CD14-positive monocyte (primary cell): ENCODE data around the gene SIPA1L3. TPM values are rescaled to one million over a fixed set of nuclear protein-coding genes. Genes with fewer than 3 reads are reported as not detected.

Experiments
- DNase-seq, 3 donors: peaks; one replicate each; pipeline ENCODE4 v3.0.0-alpha.2; 2011 to 2022
- H2AFZ ChIP-seq: 2 replicates; pipeline ENCODE4 v1.6.0; 2012; ENCODE audit warnings: mild to moderate bottlenecking, low read depth, low read length, inconsistent platforms; ENCODE audit not compliant: insufficient read depth, poor library complexity, severe bottlenecking
- H3K27ac ChIP-seq, 2 donors: 1 replicate in 1 of 2; 2 replicates in 1 of 2; pipeline ENCODE4 v1.5.1; 2012 to 2013; ENCODE audit warnings: low read length in 2 of 2, control low read depth in 1 of 2, inconsistent platforms in 1 of 2, low read depth in 1 of 2, mild to moderate bottlenecking in 1 of 2
- H3K27me3 ChIP-seq, 2 donors: one replicate each; pipeline versions ENCODE4 v1.6.0 to v1.6.1; 2011 to 2013; ENCODE audit warnings: low read length in 2 of 2; ENCODE audit not compliant: control insufficient read depth in 2 of 2, insufficient read depth in 2 of 2
- H3K36me3 ChIP-seq, 2 donors: replicated peaks in 1 of 2; 1 replicate in 1 of 2; 2 replicates in 1 of 2; pipeline versions ENCODE4 v1.5.1 to v1.6.1; 2012 to 2013; ENCODE audit warnings: low read length in 2 of 2, control low read depth in 1 of 2, inconsistent platforms in 1 of 2, mild to moderate bottlenecking in 1 of 2; ENCODE audit not compliant: insufficient read depth in 2 of 2, control insufficient read depth in 1 of 2
- H3K4me1 ChIP-seq, 2 donors: 1 replicate in 1 of 2; 2 replicates in 1 of 2; pipeline versions ENCODE4 v1.5.1 to v1.6.1; 2012 to 2013; ENCODE audit warnings: low read length in 2 of 2, control low read depth in 1 of 2, inconsistent platforms in 1 of 2, mild to moderate bottlenecking in 1 of 2, moderate library complexity in 1 of 2; ENCODE audit not compliant: insufficient read depth in 2 of 2, control insufficient read depth in 1 of 2
- H3K4me2 ChIP-seq: replicated peaks from 2 replicates; pipeline ENCODE3; 2012; ENCODE audit warnings: low read length, moderate library complexity, mild to moderate bottlenecking; ENCODE audit not compliant: poor library complexity, severe bottlenecking; ENCODE audit errors: extremely low read depth
- H3K4me3 ChIP-seq, 3 experiments: fragments of 200-600 bp in 1 of 3; sonication (generic) in 1 of 3; replicated peaks in 1 of 3; 1 replicate in 2 of 3; 2 replicates in 1 of 3; pipeline ENCODE4 v1.5.1; 2011 to 2013; ENCODE audit warnings: low read length in 3 of 3, mild to moderate bottlenecking in 3 of 3, control low read depth in 2 of 3, low read depth in 2 of 3, inconsistent platforms in 1 of 3, moderate library complexity in 1 of 3
- H3K79me2 ChIP-seq: 2 replicates; pipeline ENCODE4 v1.6.0; 2012; ENCODE audit warnings: mild to moderate bottlenecking, control low read depth, inconsistent platforms, low read length, moderate library complexity; ENCODE audit not compliant: insufficient read depth
- H3K9ac ChIP-seq: 2 replicates; pipeline ENCODE4 v1.6.0; 2017; ENCODE audit warnings: low read length, mild to moderate bottlenecking; ENCODE audit not compliant: insufficient read depth, poor library complexity, severe bottlenecking
- H3K9me3 ChIP-seq, 2 donors: replicated peaks in 1 of 2; 1 replicate in 1 of 2; 2 replicates in 1 of 2; pipeline versions ENCODE4 v1.5.1 to v1.6.1; 2012 to 2013; ENCODE audit warnings: low read length in 2 of 2, control low read depth in 1 of 2; ENCODE audit not compliant: control insufficient read depth in 1 of 2, insufficient read depth in 1 of 2
- H4K20me1 ChIP-seq: 2 replicates; pipeline ENCODE4 v1.6.0; 2012; ENCODE audit warnings: mild to moderate bottlenecking, low read length, control low read depth, moderate library complexity; ENCODE audit not compliant: insufficient read depth
- H3K27ac Mint-ChIP-seq, 7 donors: one replicate each; pipeline ENCODE4 v1.8.0; 2020; ENCODE audit warnings: mild to moderate bottlenecking in 7 of 7, mixed read lengths in 7 of 7, moderate library complexity in 6 of 7, inconsistent platforms in 2 of 7
- H3K27me3 Mint-ChIP-seq, 3 donors: one replicate each; pipeline ENCODE4 v1.8.0; 2021 to 2022; ENCODE audit warnings: low read depth in 3 of 3, mild to moderate bottlenecking in 3 of 3, mixed read lengths in 3 of 3, moderate library complexity in 3 of 3, inconsistent platforms in 1 of 3
- H3K36me3 Mint-ChIP-seq, 2 donors: one replicate each; pipeline ENCODE4 v1.8.0; 2020; ENCODE audit warnings: mixed read lengths in 2 of 2, inconsistent platforms in 1 of 2, mild to moderate bottlenecking in 1 of 2
- H3K4me1 Mint-ChIP-seq: one replicate; pipeline ENCODE4 v1.8.0; 2020; ENCODE audit warnings: mild to moderate bottlenecking, mixed read lengths
- H3K4me3 Mint-ChIP-seq, 2 donors: one replicate each; pipeline ENCODE4 v1.8.0; 2020; ENCODE audit warnings: mild to moderate bottlenecking in 2 of 2, mixed read lengths in 2 of 2, moderate library complexity in 1 of 2
- H3K9me3 Mint-ChIP-seq, 7 donors: one replicate each; pipeline ENCODE4 v1.8.0; 2020 to 2022; ENCODE audit warnings: mixed read lengths in 7 of 7, mild to moderate bottlenecking in 6 of 7, moderate library complexity in 6 of 7, inconsistent platforms in 2 of 7
- WGBS: methylation state at CpG from one replicate; pipeline ENCODE4 v1.1.5; 2013; ENCODE audit warnings: missing lambda C conversion rate; ENCODE audit not compliant: insufficient coverage; 5-methylcytosine and 5-hydroxymethylcytosine counted together
- intact Hi-C, 2 donors: fragments of 100-400 bp; cut with micrococcal nuclease; formaldehyde crosslinking; loops; one replicate each; pipeline versions ENCODE4 v1.15.0 to v1.15.1; 2023
- polyA plus RNA-seq, 3 donors: library from polyadenylated mRNA; depleted of rRNA in 1 of 3; unstranded in 2 of 3; stranded (reverse) in 1 of 3; fragments of 300-500 nt in 2 of 3; fragments of >200 nt in 1 of 3; fragmentation: Illumina TruSeq in 2 of 3; gene quantifications; 1 replicate in 2 of 3; 2 replicates in 1 of 3; pipeline ENCODE4 v1.2.3, GENCODE V29; 2012 to 2021
- TF ChIP-seq, protein P1 (sequence below): fragments of 200-600 bp; IDR thresholded peaks from one replicate; pipeline ENCODE4 v1.8.0; 2022; ENCODE audit warnings: antibody characterized with exemption, mild to moderate bottlenecking

SIPA1L3 gene
- polyA plus RNA-seq, 3 donors: 0.55 to 4.5 (median 0.99) TPM

DNA sequence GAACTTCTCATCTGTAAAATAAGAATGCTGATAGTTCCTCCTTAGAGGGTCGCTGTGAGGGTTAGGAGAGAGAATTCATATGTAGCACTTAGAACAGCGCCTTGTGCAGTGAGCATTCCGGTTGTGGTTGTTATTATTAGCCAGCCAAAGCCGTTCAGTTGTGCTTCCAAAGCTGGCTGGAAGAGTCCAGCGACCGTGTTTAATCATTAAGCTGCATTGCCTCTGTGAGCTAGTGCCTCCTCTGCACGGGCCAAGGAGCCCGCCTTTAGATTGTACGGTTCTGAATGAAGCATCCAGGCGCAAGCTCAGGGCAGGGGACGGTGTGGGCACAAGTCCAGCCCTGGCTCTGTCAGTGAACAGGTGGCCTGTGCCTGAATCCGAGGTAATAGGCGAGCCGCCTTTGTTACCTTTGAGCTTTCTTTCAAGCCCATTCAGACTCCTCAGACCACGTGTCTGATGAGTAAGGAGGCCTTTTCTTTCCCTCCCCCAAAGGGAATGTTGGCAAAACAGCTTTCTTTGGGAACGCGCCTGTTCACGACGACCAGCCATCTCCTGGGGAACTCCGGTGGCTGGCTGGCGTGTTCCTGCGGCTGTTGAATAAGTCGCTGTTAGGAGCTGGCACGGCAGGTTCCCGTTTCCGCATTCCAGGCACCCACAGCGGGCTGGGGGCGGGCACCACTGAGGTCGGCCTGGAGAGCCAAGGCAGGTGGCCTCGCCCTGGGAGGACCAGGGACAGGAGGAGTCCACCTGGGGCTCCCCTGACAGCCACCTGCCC lies 25.1 kb downstream of the SIPA1L3 start:
- H3K9me3 Mint-ChIP-seq: peaks cover 0 to 11% (median 4%) of the 10 kb centered on the region in 7 donors
- Histone ChIP-seq H3K9me3 (peaks cover 4 to 7% of the 10 kb centered on the region in 2 donors), H2AFZ (peak overlapping the region; percentile 64), H3K4me3 (peak overlapping the region; percentile 21 to 63 (median 29)), H3K4me2 (peak overlapping the region; percentile 82), H3K9ac (peak overlapping the region; percentile 48), H3K27me3 (no peaks in the 10 kb centered on the region), H3K4me1 (peaks cover 35 to 51% of the 10 kb centered on the region in 2 donors), H4K20me1 (peaks cover 24% of the 10 kb centered on the region), H3K27ac (peak overlapping the region in 1 of 2 donors; percentile 67), H3K79me2 (peaks cover 5% of the 10 kb centered on the region), H3K36me3 (no peaks in the 10 kb centered on the region)
- H3K4me3 Mint-ChIP-seq: peak overlapping the region; percentile 72 to 88
- H3K4me1 Mint-ChIP-seq: peaks cover 45% of the 10 kb centered on the region
- peak; percentile 45 to 90 (median 69) for DNase-seq
- TF ChIP-seq, protein P1, sequence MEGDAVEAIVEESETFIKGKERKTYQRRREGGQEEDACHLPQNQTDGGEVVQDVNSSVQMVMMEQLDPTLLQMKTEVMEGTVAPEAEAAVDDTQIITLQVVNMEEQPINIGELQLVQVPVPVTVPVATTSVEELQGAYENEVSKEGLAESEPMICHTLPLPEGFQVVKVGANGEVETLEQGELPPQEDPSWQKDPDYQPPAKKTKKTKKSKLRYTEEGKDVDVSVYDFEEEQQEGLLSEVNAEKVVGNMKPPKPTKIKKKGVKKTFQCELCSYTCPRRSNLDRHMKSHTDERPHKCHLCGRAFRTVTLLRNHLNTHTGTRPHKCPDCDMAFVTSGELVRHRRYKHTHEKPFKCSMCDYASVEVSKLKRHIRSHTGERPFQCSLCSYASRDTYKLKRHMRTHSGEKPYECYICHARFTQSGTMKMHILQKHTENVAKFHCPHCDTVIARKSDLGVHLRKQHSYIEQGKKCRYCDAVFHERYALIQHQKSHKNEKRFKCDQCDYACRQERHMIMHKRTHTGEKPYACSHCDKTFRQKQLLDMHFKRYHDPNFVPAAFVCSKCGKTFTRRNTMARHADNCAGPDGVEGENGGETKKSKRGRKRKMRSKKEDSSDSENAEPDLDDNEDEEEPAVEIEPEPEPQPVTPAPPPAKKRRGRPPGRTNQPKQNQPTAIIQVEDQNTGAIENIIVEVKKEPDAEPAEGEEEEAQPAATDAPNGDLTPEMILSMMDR: no peak
- H3K36me3 Mint-ChIP-seq: peaks cover 12% of the 10 kb centered on the region in 2 donors
- peaks cover 0 to 2% (median 0%) of the 10 kb centered on the region in 3 donors for H3K27me3 Mint-ChIP-seq
- H3K27ac Mint-ChIP-seq: peak overlapping the region in 6 of 7 donors; percentile 26 to 79 (median 47)
- intact Hi-C loops: no loop called here
- WGBS: 1% methylated on average over 26 of the region's 30 CpGs

DNA sequence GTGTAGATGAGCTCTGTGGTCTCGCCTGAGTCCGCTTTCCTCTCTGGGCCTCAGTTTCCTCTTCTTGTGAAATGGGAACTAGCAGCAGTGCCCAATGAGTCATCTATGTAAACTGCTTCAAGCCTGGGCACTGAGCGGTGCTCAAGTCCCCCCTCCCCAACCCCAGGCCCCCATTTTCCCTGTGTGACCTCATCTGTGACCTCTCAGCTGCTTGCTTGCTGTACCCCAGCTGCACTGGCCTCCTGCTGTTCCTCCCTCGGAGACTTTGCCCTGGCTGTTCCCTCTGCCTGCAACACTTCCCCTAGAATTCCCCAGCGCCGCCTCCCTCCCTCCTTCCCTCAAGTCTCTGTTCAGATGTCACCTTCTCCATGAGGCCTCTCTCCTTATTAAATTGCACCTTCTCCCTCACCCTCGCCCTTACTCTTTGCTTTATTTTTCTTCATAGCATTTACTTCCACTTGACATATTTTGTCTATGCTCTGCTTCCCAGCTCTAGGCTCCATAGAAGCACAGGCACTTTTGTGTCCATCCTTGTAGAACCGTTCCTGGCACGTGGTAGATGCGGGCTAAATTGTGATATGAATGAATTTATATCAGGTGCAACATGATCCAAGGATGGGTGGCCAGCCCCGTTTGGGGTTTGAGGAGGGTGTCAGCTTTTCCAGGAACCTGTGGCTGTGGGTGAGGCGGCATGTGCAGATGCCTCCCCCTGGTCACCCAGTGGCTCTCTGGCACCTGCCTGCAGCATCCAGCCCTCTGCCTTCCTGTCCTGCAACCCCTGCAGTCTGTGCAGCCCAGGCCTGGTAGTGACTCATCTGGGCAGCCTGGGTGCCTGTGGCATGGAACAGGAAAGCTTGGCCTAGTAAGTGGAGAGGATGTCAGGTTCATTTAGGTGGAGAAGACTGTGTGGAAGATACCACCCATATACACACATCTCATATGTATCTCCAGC lies 26.3 kb downstream of the SIPA1L3 start:
- intact Hi-C loops: no loop called here
- no peaks in the 10 kb centered on the region for H3K36me3 ChIP-seq
- peak overlapping the region in 1 of 2 donors; percentile 67 for H3K27ac ChIP-seq
- TF ChIP-seq, protein P1: no peak
- H3K27me3 ChIP-seq: no peaks in the 10 kb centered on the region
- peak overlapping the region; percentile 48 for H3K9ac ChIP-seq
- H3K4me3 Mint-ChIP-seq: peak overlapping the region; percentile 72 to 88
- H3K9me3 Mint-ChIP-seq: peaks cover 0 to 11% (median 4%) of the 10 kb centered on the region in 7 donors
- H3K4me2 ChIP-seq: peak overlapping the region; percentile 82
- peaks cover 12% of the 10 kb centered on the region in 2 donors for H3K36me3 Mint-ChIP-seq
- peak overlapping the region; percentile 64 for H2AFZ ChIP-seq
- H3K4me3 ChIP-seq: peak overlapping the region; percentile 21 to 63 (median 29)
- H3K27ac Mint-ChIP-seq: peak overlapping the region; percentile 21 to 79 (median 59)
- peaks cover 31 to 41% of the 10 kb centered on the region in 2 donors for H3K4me1 ChIP-seq
- H3K4me1 Mint-ChIP-seq: peaks cover 40% of the 10 kb centered on the region
- DNase-seq: peak; percentile 33 to 92 (median 72)
- H3K9me3 ChIP-seq: peaks cover 4 to 7% of the 10 kb centered on the region in 2 donors
- peaks cover 5% of the 10 kb centered on the region for H3K79me2 ChIP-seq
- peaks cover 19% of the 10 kb centered on the region for H4K20me1 ChIP-seq
- 51% methylated on average over 10 of the region's 12 CpGs for WGBS
- H3K27me3 Mint-ChIP-seq: peaks cover 0 to 2% (median 0%) of the 10 kb centered on the region in 3 donors
